Measurements from ENCODE around the gene DIPK2A. TPM values are rescaled to one million over a fixed set of nuclear protein-coding genes. Genes with fewer than 3 reads are reported as not detected.

Gene DIPK2A
- polyA plus RNA-seq, 3 donors, result 2.2 to 5.3 (median 4.0) TPM

GRCh38 chr3:143973259-143974021 is 1.8 kb downstream of the DIPK2A start:
- no peak overlapping the region for H3K27ac ChIP-seq (ENCODE audit: low read depth, low read length)
- 0 to 1% (median 1%) methylated on average over 28 of the region's 28 CpGs for WGBS, 3 donors

- 27 to 43% (median 36%) methylated on average over 6 of the region's 6 CpGs for WGBS, 3 donors
Observed at GRCh38 chr3:143974271-143975238, 2.9 kb downstream of the DIPK2A start.

GRCh38 chr3:143975554-143976152 is 4.0 kb downstream of the DIPK2A start:
- no peak overlapping the region for H3K27ac ChIP-seq (ENCODE audit: low read depth, low read length)
- WGBS, 3 donors, result 45 to 47% (median 45%) methylated on average over 3 of the region's 3 CpGs

More at GRCh38 chr3:143974271-143975238, 2.9 kb downstream of the DIPK2A start:
- no peak overlapping the region for H3K27ac ChIP-seq (ENCODE audit: low read depth, low read length)

- WGBS, 3 donors, result 44 to 75% (median 50%) methylated on average over 4 of the region's 4 CpGs
- no peak overlapping the region for H3K27ac ChIP-seq (ENCODE audit: low read depth, low read length)
Observed at GRCh38 chr3:143977341-143978262, 6.0 kb downstream of the DIPK2A start.

- 49 to 90% (median 67%) methylated on average over 1 of the region's 1 CpG for WGBS, 3 donors
- H3K27ac ChIP-seq (ENCODE audit: low read depth, low read length), result no peak overlapping the region
Observed at GRCh38 chr3:143978263-143978631, 6.6 kb downstream of the DIPK2A start.

- WGBS, 3 donors, result 82 to 94% (median 91%) methylated on average over 2 of the region's 2 CpGs
- H3K27ac ChIP-seq (ENCODE audit: low read depth, low read length), result no peak overlapping the region
Observed at GRCh38 chr3:143979041-143979440, 7.4 kb downstream of the DIPK2A start.

GRCh38 chr3:143979813-143980212 is 8.2 kb downstream of the DIPK2A start:
- H3K27ac ChIP-seq (ENCODE audit: low read depth, low read length), result no peak overlapping the region
- 77 to 86% (median 83%) methylated on average over 2 of the region's 2 CpGs for WGBS, 3 donors

- WGBS, 3 donors, result 85 to 96% (median 94%) methylated on average over 3 of the region's 3 CpGs
- no peak overlapping the region for H3K27ac ChIP-seq (ENCODE audit: low read depth, low read length)
Observed at GRCh38 chr3:143988306-143988705, 16.7 kb downstream of the DIPK2A start.

- H3K27ac ChIP-seq (ENCODE audit: low read depth, low read length), result no peak overlapping the region
- 93 to 96% (median 94%) methylated on average over 7 of the region's 7 CpGs for WGBS, 3 donors
Observed at GRCh38 chr3:143989461-143989860, 17.8 kb downstream of the DIPK2A start.

GRCh38 chr3:143991713-143992112 is 20.1 kb downstream of the DIPK2A start:
- H3K27ac ChIP-seq (ENCODE audit: low read depth, low read length), result no peak overlapping the region
- WGBS, 3 donors, result 74 to 93% (median 88%) methylated on average over 1 of the region's 1 CpG

- no peak overlapping the region for H3K27ac ChIP-seq (ENCODE audit: low read depth, low read length)
- 67 to 94% (median 73%) methylated on average over 6 of the region's 6 CpGs for WGBS, 3 donors
Observed at GRCh38 chr3:143998266-143998665, 26.6 kb downstream of the DIPK2A start.

- WGBS, 3 donors, result 82 to 89% (median 85%) methylated on average over 1 of the region's 1 CpG
- no peak overlapping the region for H3K27ac ChIP-seq (ENCODE audit: low read depth, low read length)
Observed at GRCh38 chr3:144003051-144003450, 31.4 kb downstream of the DIPK2A start.

- 80 to 91% (median 81%) methylated on average over 4 of the region's 4 CpGs for WGBS, 3 donors
- no peak overlapping the region for H3K27ac ChIP-seq (ENCODE audit: low read depth, low read length)
Observed at GRCh38 chr3:144010371-144010770, 38.7 kb downstream of the DIPK2A start.

- H3K27ac ChIP-seq (ENCODE audit: low read depth, low read length), result no peak overlapping the region
- 90 to 96% (median 96%) methylated on average over 3 of the region's 3 CpGs for WGBS, 3 donors
Observed at GRCh38 chr3:144011251-144011799, 39.7 kb downstream of the DIPK2A start.

- no peak overlapping the region for H3K27ac ChIP-seq (ENCODE audit: low read depth, low read length)
- 84 to 93% (median 87%) methylated on average over 3 of the region's 3 CpGs for WGBS, 3 donors
Observed at GRCh38 chr3:144015133-144015532, 43.5 kb downstream of the DIPK2A start.

- H3K27ac ChIP-seq (ENCODE audit: low read depth, low read length), result no peak overlapping the region
- WGBS, 3 donors, result 97 to 100% (median 98%) methylated on average over 1 of the region's 1 CpG
Observed at GRCh38 chr3:144018776-144019175, 47.2 kb downstream of the DIPK2A start.

Data from adipose tissue (tissue), 3 donors.